ENCODE data around the gene PLD1.

PLD1 gene

DNA sequence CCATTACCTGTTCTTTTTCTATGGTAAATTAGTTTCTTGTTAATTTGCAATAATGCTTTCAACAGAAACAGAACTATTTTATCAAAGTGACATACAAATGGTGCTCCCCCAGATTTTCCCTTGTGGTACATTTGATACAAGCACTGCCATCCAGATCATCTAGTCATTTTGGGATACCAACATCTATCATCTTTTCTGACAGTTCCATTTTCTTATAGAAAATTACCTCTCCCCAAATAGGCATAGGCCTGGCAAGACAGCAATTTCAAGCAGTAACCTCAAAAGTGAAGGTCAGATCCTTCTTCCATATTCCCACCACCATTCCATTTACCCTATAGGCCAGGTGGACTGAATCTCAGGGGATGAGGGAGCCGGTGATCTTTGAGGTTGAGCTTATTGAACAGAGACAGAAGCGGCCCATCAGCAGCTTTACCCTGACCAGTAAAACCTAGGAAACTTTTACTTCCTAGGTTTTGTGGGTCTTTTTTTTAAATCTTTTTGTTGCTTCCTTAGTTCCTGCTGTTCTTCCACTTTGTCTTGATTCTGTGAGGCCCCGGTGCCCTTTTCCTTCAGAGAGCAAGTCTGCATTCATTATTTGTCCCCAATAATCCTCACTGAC lies 3.1 kb upstream of the PLD1 start:
- no peak for DNase-seq

DNA sequence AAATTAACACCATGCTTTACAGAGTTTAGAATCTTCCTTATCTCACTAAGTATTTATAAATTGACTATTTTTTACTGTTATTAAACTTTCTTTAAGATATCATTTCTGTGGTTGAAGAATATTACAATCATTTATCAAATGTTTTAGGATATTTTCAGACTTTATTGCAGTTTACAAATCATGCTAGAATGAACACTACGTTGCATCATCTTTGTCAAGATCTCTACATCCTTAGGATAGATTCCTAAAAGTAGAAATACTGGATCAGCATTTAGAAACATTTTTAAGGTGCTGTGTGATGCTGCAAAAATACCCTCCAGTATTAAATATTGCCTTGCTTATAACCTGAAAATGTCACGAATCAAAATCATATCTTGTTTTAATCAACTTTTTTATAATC lies 2.5 kb upstream of the PLD1 start:
- DNase-seq = no peak

- no peak for DNase-seq
These were observed 1.6 kb upstream of the PLD1 start for GRCh38 chr3:171811913-171812335.

DNA sequence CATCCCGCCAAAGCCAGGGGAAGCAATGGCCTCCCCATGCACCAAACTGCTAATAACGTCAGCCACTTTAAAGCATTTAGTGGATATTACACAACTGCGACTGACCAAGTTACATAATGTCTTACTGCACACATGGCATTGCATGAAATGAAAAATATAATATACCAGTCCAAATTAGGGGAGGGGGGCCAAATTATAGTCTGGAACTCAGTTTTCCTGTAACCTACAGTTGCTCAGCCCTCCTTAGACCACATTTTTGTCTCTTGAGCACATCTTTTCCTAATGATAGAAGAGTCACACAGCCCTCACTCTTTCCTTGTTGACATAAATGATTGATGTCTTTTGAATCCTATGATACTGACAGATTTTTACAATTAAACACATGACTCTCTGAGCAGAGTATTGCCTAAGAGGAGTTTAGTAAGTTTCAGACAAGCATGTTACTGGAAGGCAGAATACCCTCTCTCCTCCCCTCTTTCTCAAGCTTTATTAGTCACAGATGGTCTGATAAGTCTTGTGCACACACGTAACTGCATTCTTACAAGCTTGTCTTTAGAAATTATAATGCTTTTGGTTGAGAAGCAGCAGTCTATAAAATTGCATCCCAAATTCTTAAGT lies 1.1 kb upstream of the PLD1 start:
- DNase-seq = no peak

GRCh38 chr3:171810629-171811294 lies 479 bp upstream of the PLD1 start:
- DNase-seq = no peak

DNA sequence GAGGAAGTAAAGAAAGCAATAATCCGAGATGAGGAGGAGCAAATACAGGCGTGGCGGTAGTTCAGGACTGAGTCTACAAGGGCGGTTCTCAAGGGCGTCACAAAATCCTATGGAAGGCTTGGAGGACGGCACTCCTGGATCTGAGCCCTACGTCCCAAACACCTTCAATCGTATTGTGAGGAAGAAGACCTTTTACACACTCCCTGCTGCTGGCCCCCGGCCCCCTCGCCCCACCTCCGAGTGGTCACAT lies 747 bp downstream of the PLD1 start:
- no peak for DNase-seq

DNA sequence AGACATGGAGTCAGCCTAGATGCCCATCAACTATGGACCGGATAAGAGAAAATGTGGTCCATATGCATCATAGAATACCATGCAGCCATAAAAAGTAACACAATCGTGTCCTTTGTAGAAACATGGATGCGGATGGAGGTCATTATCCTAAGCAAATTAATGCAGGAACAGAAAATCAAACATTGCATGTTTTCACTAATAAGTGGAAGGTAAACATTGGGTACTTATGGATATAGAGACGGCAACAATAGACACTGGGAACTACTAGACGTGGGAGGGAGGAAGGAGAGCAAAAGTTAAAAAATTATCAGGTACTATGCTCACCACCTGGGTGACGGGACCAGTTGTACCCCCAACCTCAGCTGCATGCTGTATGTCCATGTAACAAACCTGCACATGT lies 2.5 kb downstream of the PLD1 start:
- no peak for DNase-seq

DNA sequence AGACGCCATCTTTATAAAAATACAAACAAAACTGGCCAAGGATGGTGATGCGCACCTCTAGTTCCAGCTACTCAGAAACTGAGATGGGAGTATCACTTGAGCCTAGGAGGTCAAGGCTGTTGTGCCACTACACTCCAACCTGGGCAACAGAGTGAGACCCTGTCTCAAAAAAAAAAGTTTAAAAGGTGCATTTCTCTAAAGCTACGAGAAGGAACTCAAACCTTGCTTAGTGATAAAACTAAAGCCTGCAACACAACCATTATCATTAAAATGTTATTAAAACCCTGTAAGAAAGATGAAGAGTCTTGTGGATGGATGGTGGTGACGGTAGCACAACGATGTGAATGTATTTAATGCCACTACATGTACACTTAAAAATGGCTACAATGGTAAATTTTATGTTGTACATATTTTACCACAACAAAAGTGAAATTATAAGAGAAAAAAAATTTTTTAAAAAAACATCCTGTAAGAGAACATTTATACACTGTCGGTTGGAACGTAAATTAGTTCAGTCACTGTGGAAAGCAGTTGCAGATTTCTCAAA lies 3.1 kb downstream of the PLD1 start:
- no peak for DNase-seq

DNA sequence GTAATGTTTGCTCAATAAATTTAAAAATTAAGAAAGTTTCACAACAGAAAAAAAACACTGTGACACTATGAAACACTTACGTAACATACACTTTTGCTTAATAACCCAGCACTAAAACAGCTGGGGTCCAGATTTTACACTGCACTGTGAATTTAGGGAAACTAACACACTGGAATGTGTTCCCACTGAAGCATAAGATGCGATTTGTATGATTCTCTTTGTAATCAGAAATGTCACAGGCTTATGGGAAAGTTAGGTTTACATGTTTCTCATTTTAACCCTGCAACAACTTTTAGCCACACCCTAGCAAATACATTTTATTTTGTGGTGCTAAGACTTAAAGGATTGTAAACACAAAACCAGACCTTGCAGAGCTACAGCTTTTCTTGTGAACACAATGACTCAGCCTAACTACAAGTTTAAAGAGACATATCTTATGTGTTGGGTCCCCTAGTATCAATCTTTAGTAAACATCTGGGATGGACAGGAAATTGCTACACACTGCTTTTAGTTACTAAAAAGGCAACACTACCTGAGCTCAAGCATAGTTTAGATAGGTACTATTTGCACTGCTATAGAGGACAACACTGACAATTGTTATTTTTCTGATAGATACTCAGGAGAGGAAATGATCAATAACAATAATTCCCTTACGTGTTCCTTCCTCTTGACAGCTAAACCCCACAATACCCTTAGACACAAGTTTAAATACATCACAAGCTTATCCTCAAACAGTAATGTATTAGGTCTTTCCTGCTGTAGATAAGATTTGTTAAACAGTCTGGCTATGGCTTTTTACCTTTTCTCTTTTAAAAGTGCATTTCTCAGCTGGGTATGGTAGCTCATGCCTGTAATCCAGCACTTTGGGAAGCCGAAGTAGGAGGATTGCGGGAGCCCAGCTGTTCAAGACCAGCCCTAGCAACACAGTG lies 3.8 kb downstream of the PLD1 start:
- DNase-seq = no peak

GRCh38 chr3:171805687-171806086 lies 4.6 kb downstream of the PLD1 start:
- no peak for DNase-seq

DNA sequence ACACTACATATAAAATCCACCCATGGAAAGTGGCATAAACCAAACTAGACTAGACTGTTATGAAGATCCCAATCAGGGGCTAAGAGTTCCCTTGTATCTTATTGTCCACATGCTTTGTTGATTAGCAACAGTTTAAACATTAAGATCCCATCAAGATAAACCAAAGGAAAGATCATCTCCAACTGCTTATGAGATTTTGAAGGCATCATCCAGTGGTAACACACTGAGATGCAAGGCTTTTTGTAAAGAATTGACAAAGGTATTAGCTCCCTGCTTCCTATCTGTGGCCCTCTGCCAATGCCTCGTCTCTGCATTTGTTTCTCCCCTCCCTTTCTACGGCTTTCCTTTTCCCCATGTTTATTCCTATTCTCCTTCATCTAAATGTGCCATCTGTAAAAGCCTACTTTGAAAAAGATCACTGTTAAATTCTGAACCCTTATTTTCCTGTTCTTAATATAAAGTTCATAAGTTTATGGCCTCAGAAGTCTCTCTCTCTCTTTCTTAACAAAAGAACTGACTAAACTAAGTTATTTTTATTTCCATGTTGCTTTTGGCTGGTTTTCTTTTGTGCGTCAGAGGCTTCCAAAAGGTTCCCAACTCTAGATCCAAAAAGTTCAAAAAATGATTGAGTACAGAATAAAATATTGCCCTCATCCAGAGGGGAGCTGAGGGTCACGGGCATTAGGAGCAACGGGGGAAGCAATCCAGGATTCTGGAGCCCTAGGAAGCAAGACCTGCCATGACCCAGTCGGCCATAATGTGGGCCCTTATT lies 5.5 kb downstream of the PLD1 start:
- no peak for DNase-seq

GRCh38 chr3:171803044-171803443 lies 7.2 kb downstream of the PLD1 start:
- no peak for DNase-seq

GRCh38 chr3:171802590-171802956 lies 7.7 kb downstream of the PLD1 start:
- no peak for DNase-seq

DNA sequence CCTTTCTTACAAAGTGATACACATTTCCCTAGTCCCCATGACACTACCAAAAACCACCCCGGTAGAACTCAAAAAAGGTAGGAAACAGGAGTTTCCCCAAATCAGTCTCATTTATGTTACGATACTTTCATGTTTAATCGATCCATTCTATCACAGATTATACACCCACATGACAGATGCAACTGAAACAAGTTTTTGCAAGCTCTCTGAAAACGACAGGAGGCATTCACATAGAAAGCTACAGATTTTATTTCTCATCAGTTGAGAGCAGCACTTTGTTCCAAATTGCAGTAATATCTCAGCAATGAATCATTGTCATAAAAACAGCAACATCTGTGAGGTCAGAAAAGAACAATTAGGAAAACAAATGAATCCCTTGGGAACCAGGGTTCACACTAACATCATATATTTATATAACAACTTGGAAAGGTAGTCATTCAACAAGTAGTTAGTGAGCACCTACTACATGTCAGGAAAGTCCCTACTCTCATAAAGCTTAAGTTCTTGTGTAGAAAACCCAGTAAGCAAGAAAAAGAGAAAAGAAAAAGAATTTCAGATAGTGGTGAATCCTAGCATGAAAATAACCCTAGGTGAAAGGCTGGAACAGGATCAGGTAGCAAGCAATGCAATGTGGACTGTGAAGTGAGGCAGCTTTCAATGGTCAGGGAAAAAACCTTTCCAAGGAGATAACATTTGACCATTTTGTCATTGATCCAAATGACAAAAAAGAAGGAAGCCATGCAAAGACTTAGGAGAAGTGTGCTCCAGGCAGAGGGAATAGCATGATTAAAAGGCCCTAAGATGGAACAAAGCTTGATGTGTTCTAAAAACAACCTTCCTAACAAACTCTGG lies 8.3 kb downstream of the PLD1 start:
- no peak for DNase-seq

DNA sequence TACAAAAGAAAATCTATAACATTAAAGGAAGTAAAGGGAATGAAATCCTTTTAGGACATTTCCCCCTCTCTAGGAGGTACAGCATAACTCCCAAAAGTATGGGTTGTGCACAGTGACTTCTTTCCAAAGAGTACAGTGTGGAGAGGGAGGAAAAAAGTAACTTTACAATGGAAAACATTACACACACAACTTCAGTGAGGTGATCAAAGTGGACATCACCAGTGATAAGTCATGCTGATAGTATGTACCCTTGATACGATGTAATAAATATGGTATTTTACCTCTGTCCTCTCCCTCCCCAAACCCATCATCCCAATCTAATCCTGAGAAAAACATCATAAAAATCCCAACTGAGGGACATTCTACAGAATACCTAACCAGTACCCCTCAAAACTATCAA lies 10.8 kb downstream of the PLD1 start:
- DNase-seq = no peak

GRCh38 chr3:171797873-171798272 lies 12.4 kb downstream of the PLD1 start:
- DNase-seq = no peak

- DNase-seq = no peak
These were observed 13.0 kb downstream of the PLD1 start for GRCh38 chr3:171797265-171797679.

GRCh38 chr3:171796625-171797264 lies 13.5 kb downstream of the PLD1 start:
- no peak for DNase-seq

- no peak for DNase-seq
These were observed 17.8 kb downstream of the PLD1 start for GRCh38 chr3:171792531-171792930.

- DNase-seq = no peak
These were observed 18.6 kb downstream of the PLD1 start for GRCh38 chr3:171791692-171792076.

All from cerebellar nuclear complex (tissue), 1 donor.